Activated naive CD4-positive, alpha-beta T cell treated with Interleukin-2 at 50 U/mL for 16 hours (primary cell): ENCODE data around the gene MAL.

Experiments
- DNase-seq: peaks from one replicate; pipeline ENCODE4 v3.0.0-alpha.2; 2020

The MAL gene

GRCh38 chr2:94996305-94997100 is 29.0 kb upstream of the MAL start:
- DNase-seq: no peak

GRCh38 chr2:94997981-94998930 is 27.3 kb upstream of the MAL start:
- DNase-seq: no peak

- DNase-seq: no peak
Measured at GRCh38 chr2:94999431-94999883, 26.1 kb upstream of the MAL start.

- DNase-seq: no peak
Measured at GRCh38 chr2:95001051-95001562, 24.4 kb upstream of the MAL start.

GRCh38 chr2:95001701-95002100 is 23.8 kb upstream of the MAL start:
- no peak for DNase-seq

- no peak for DNase-seq
Measured at GRCh38 chr2:95002498-95002897, 23.0 kb upstream of the MAL start.

- no peak for DNase-seq
Measured at GRCh38 chr2:95004287-95004686, 21.2 kb upstream of the MAL start.

- no peak for DNase-seq
Measured at GRCh38 chr2:95004711-95005110, 20.8 kb upstream of the MAL start.

- DNase-seq: no peak
Measured at GRCh38 chr2:95005726-95006125, 19.8 kb upstream of the MAL start.

GRCh38 chr2:95006588-95006987 is 18.9 kb upstream of the MAL start:
- DNase-seq: no peak

- no peak for DNase-seq
Measured at GRCh38 chr2:95007031-95007609, 18.4 kb upstream of the MAL start.

- no peak for DNase-seq
Measured at GRCh38 chr2:95007822-95008221, 17.7 kb upstream of the MAL start.

- DNase-seq: no peak
Measured at GRCh38 chr2:95008306-95008705, 17.2 kb upstream of the MAL start.

- DNase-seq: no peak
Measured at GRCh38 chr2:95008996-95009395, 16.5 kb upstream of the MAL start.

GRCh38 chr2:95009412-95009811 is 16.1 kb upstream of the MAL start:
- DNase-seq: no peak

GRCh38 chr2:95010126-95010525 is 15.4 kb upstream of the MAL start:
- DNase-seq: no peak

GRCh38 chr2:95010718-95011117 is 14.8 kb upstream of the MAL start:
- DNase-seq: no peak

- DNase-seq: no peak
Measured at GRCh38 chr2:95012881-95013550, 12.5 kb upstream of the MAL start.

GRCh38 chr2:95013726-95014125 is 11.8 kb upstream of the MAL start:
- DNase-seq: no peak

GRCh38 chr2:95014126-95014708 is 11.3 kb upstream of the MAL start:
- DNase-seq: no peak

GRCh38 chr2:95015261-95015912 is 10.1 kb upstream of the MAL start:
- no peak for DNase-seq

- DNase-seq: no peak
Measured at GRCh38 chr2:95016616-95017015, 8.9 kb upstream of the MAL start.
